Lung (tissue), 12 donors: ENCODE results near the gene ING5. TPM values are rescaled to one million over a fixed set of nuclear protein-coding genes. Genes with fewer than 3 reads are reported as not detected.

Source experiments
- ATAC-seq: fragments of 200-7000 bp; cut with Tn5 transposase; one replicate; pipeline ENCODE4 v1.9.1; 2020; ENCODE audit warnings: moderate number of reproducible peaks; ENCODE audit not compliant: insufficient read depth, low FRiP score
- DNase-seq, 3 donors: peaks; one replicate each; pipeline ENCODE4 v3.0.0-alpha.2; 2013 to 2017
- H3K27ac ChIP-seq, 2 donors: one replicate each; pipeline ENCODE4 v1.5.1; 2013; ENCODE audit warnings: mild to moderate bottlenecking in 2 of 2, moderate library complexity in 2 of 2, control low read depth in 1 of 2, inconsistent platforms in 1 of 2, low read depth in 1 of 2, low read length in 1 of 2
- H3K27me3 ChIP-seq, 3 donors: one replicate each; pipeline ENCODE4 v1.5.1; 2013; ENCODE audit warnings: low read length in 2 of 3; ENCODE audit not compliant: control insufficient read depth in 3 of 3, insufficient read depth in 3 of 3
- H3K36me3 ChIP-seq, 4 donors: one replicate each; pipeline ENCODE4 v1.5.1; 2013; ENCODE audit warnings: low read length in 4 of 4, mild to moderate bottlenecking in 1 of 4, moderate library complexity in 1 of 4; ENCODE audit not compliant: control insufficient read depth in 4 of 4, insufficient read depth in 4 of 4
- H3K4me1 ChIP-seq, 5 donors: one replicate each; pipeline ENCODE4 v1.5.1; 2013; ENCODE audit warnings: low read length in 5 of 5, mild to moderate bottlenecking in 2 of 5, moderate library complexity in 1 of 5; ENCODE audit not compliant: control insufficient read depth in 5 of 5, insufficient read depth in 5 of 5
- H3K4me3 ChIP-seq: one replicate; pipeline ENCODE4 v1.5.1; 2013; ENCODE audit warnings: mild to moderate bottlenecking, control low read depth, moderate library complexity
- H3K9ac ChIP-seq, 2 donors: one replicate each; pipeline ENCODE4 v1.5.1; 2013; ENCODE audit warnings: low read length in 2 of 2, control low read depth in 1 of 2; ENCODE audit not compliant: insufficient read depth in 1 of 2
- H3K9me3 ChIP-seq, 4 donors: one replicate each; pipeline ENCODE4 v1.5.1; 2013; ENCODE audit warnings: low read length in 3 of 4, mild to moderate bottlenecking in 1 of 4, moderate library complexity in 1 of 4; ENCODE audit not compliant: control insufficient read depth in 4 of 4, insufficient read depth in 3 of 4
- WGBS, 2 donors: extraction: QIAGEN DNeasy Blood & Tissue Kit; methylation state at CpG; one replicate each; pipeline ENCODE4 v1.1.7; 2013; 5-methylcytosine and 5-hydroxymethylcytosine counted together
- polyA plus RNA-seq, 2 donors: library from polyadenylated mRNA; stranded (reverse); fragments of 200-250 nt; gene quantifications; one replicate each; pipeline ENCODE4 v1.2.1, GENCODE V29; 2013
- total RNA-seq, 2 donors: library from RNA; depleted of rRNA in 1 of 2; stranded (reverse); fragments of >200 nt in 1 of 2; gene quantifications; one replicate each; pipeline ENCODE4 v1.2.1, GENCODE V29; 2014 to 2021
- TF ChIP-seq, protein P1 (sequence below): IDR thresholded peaks from 2 replicates; pipeline ENCODE4 v1.5.1; 2012; ENCODE audit warnings: mild to moderate bottlenecking; ENCODE audit errors: control extremely low read depth, extremely low read depth
- donor health status: control.
- donor health status: control.
- donor health status: Bipolar disorder and iron deficiency.
- donor health status: healthy.
- donor health status: DM: yes; HTN: yes; CAD: no.

ING5 gene
- total and polyA plus RNA-seq, 4 donors, result 19.2 to 46.8 (median 31.1) TPM

DNA sequence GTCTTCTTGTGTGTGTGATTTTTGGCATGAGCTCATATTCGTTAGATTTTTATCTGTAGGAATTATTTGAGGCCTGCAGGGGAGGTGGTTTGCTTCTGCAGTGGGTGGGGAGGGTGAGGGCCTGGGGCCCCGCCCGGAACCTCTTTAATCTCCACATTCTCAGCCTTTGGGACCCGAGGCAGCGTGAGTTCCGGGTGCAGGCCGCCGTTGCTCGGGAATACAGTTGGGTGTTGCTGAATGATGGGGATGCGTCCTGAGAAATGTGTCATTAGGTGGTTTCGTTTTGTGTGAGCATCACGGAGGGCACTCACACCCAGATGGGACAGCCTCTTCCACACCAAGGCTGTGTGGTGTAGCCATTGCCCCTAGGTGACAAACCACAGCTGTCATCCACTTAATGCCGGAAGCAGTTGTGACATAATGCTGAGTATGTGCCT is 61.1 kb downstream of the ING5 start:
- Histone ChIP-seq H3K36me3 (peaks cover 0 to 12% (median 5%) of the 10 kb centered on the region in 4 donors), H3K4me3 (no peak overlapping the region), H3K4me1 (peaks cover 0 to 10% (median 0%) of the 10 kb centered on the region in 5 donors), H3K9ac (peak overlapping the region in 1 of 2 donors; percentile 11), H3K27me3 (no peaks in the 10 kb centered on the region), H3K27ac (no peak overlapping the region), H3K9me3 (peaks cover 0 to 4% (median 0%) of the 10 kb centered on the region in 4 donors)
- 76 to 77% methylated on average over 13 of the region's 13 CpGs for WGBS, 2 donors
- ATAC-seq, result peak; percentile 34
- TF ChIP-seq, protein P1, sequence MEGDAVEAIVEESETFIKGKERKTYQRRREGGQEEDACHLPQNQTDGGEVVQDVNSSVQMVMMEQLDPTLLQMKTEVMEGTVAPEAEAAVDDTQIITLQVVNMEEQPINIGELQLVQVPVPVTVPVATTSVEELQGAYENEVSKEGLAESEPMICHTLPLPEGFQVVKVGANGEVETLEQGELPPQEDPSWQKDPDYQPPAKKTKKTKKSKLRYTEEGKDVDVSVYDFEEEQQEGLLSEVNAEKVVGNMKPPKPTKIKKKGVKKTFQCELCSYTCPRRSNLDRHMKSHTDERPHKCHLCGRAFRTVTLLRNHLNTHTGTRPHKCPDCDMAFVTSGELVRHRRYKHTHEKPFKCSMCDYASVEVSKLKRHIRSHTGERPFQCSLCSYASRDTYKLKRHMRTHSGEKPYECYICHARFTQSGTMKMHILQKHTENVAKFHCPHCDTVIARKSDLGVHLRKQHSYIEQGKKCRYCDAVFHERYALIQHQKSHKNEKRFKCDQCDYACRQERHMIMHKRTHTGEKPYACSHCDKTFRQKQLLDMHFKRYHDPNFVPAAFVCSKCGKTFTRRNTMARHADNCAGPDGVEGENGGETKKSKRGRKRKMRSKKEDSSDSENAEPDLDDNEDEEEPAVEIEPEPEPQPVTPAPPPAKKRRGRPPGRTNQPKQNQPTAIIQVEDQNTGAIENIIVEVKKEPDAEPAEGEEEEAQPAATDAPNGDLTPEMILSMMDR, result no peak
- peak in 2 of 3 donors; percentile 27 to 48 for DNase-seq

DNA sequence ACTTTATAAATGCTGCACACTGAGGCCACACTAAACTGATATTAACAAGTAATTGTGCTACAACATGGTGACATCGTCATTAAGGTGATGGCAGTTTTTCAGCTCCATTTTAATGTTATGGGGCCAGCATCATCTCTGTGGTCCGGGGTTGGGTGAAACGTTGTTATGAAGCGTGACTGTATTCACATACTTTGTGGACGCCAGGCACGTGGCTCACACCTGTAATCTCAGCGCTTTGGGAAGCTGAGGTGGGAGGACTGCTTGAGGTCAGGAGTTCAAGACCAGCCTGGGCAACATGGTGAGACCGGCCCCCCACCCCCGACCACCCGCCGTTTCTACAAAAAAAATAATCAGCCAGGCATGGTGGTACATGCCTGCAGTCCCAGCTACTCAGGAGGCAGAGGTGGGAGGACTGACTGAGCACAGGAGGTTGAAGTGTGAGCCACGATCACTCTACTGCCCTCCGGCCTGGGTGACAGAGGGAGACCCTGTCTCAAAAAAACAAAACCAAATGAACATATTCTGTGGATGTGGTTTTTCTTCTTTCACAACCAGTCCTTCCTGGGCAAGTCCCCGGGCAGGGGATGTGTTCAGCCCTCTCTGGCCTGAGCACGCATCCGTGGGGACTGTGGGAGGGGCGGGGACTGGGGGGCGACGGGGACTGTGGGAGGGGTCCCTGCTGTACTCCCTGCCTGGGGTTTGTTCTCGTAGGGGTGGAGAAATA is 61.9 kb downstream of the ING5 start:
- no peak overlapping the region for H3K4me3 ChIP-seq
- peaks cover 0 to 12% (median 7%) of the 10 kb centered on the region in 4 donors for H3K36me3 ChIP-seq
- peaks cover 0 to 4% (median 0%) of the 10 kb centered on the region in 4 donors for H3K9me3 ChIP-seq
- peaks cover 0 to 10% (median 0%) of the 10 kb centered on the region in 5 donors for H3K4me1 ChIP-seq
- no peak for DNase-seq
- TF ChIP-seq, protein P1, result no peak
- H3K9ac ChIP-seq, result no peak overlapping the region
- no peak for ATAC-seq
- no peak overlapping the region for H3K27ac ChIP-seq
- 61 to 78% methylated on average over 20 of the region's 20 CpGs for WGBS, 2 donors
- H3K27me3 ChIP-seq, result no peaks in the 10 kb centered on the region

DNA sequence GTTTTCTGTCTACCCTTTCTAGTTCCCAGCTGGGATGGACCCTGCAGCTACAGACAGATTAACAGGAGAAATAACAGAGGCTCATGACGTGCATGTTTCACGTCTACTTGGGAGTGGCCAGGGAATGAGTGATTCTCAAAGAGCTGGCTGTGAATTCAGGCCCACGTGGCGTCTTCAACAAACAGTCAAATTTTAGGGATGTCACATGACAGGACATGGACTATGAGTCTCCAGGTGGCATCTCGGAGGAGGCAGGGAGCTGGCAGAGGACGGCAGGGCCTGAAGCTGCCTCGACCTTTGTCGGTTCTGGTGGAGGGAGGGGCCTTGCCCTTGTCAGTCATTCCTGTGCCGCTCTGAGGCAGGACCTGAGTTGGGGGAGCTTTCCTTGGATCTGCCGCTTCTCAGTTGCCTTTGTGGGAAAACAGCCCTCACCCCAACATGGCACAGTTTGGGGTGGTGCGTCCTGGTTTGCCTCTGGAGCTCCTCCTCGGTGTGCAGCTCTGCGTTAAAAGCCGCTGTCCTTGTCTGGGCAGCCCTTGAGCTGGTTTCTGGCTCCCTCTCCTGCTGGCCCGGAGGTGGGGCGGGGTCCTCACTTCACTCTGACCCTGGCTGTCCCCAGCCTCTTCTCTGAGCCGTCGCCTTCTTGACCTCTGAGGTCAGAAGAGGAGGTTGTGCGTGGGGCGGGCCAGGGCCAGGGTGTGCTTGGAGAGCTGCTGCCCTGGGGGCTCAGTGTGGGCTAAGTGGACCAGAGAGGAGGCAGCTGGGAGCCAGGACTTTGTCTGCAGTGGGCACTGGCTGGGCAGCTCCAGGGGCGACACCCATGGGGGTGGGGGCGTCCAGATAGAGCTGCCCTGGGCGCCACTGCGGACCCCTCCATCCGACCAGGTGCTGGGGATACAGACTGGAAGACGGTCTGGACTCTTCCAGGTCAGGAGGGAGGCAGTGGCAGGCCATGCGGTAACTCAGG is 62.7 kb downstream of the ING5 start:
- H3K4me3 ChIP-seq, result no peak overlapping the region
- no peak overlapping the region for H3K27ac ChIP-seq
- TF ChIP-seq, protein P1, result no peak
- peaks cover 0 to 4% (median 0%) of the 10 kb centered on the region in 4 donors for H3K9me3 ChIP-seq
- ATAC-seq (no peak), DNase-seq (peak in 1 of 3 donors; percentile 12)
- no peak overlapping the region for H3K9ac ChIP-seq
- 85 to 90% methylated on average over 27 of the region's 27 CpGs for WGBS, 2 donors
- no peaks in the 10 kb centered on the region for H3K27me3 ChIP-seq
- peaks cover 0 to 10% (median 0%) of the 10 kb centered on the region in 5 donors for H3K4me1 ChIP-seq
- peaks cover 0 to 11% (median 7%) of the 10 kb centered on the region in 4 donors for H3K36me3 ChIP-seq
